NCI-H1436 (cell line): ENCODE data around the gene PIBF1.
"Not testable (repeated sequence)": the region's sequence is repeated elsewhere in the genome, so short reads cannot be mapped to it uniquely, and the experiment has no call there.

Experiments used
- DNase-seq: peaks from one replicate; lab custom pipeline; 2025; lab: John Stamatoyannopoulos, UW

Gene PIBF1

GRCh38 chr13:72781451-72782439 is at the start of gene PIBF1, which contains the start of gene DIS3:
Gene PIBF1 (plus strand): TSS chr13:72782133. CDS start chr13:72783470, 1,337 bp downstream.
Gene DIS3 (minus strand): TSS chr13:72781900. CDS start chr13:72781832, 68 bp downstream.
- peak; percentile 99 for DNase-seq

GRCh38 chr13:72737033-72737432 is 44.9 kb upstream of the PIBF1 start:
- no peak for DNase-seq

GRCh38 chr13:72740015-72740414 is 41.9 kb upstream of the PIBF1 start:
- DNase-seq = no peak

- DNase-seq = no peak
These were observed 36.7 kb upstream of the PIBF1 start for GRCh38 chr13:72745260-72745659.

- DNase-seq = no peak
These were observed 30.7 kb upstream of the PIBF1 start for GRCh38 chr13:72751220-72751619.

GRCh38 chr13:72754111-72754510 is 27.8 kb upstream of the PIBF1 start:
- DNase-seq = no peak

GRCh38 chr13:72757792-72758535 is 24.0 kb upstream of the PIBF1 start:
- no peak for DNase-seq

GRCh38 chr13:72760189-72760588 is 21.7 kb upstream of the PIBF1 start:
- DNase-seq = no peak

GRCh38 chr13:72763411-72763810 is 18.5 kb upstream of the PIBF1 start:
- no peak for DNase-seq

GRCh38 chr13:72774019-72774418 is 7.9 kb upstream of the PIBF1 start:
- DNase-seq = no peak

GRCh38 chr13:72782717-72783116 is 784 bp downstream of the PIBF1 start:
- DNase-seq = no peak

- not testable (repeated sequence) for DNase-seq
These were observed 2.7 kb downstream of the PIBF1 start for GRCh38 chr13:72784679-72785078.

- DNase-seq = no peak
These were observed 6.9 kb downstream of the PIBF1 start for GRCh38 chr13:72788831-72789230.

GRCh38 chr13:72792640-72793039 is 10.7 kb downstream of the PIBF1 start:
- no peak for DNase-seq

- no peak for DNase-seq
These were observed 16.9 kb downstream of the PIBF1 start for GRCh38 chr13:72798817-72799216.

GRCh38 chr13:72804301-72804700 is 22.4 kb downstream of the PIBF1 start:
- DNase-seq = no peak

- peak; percentile 77 for DNase-seq
These were observed 23.9 kb downstream of the PIBF1 start for GRCh38 chr13:72805676-72806346.

GRCh38 chr13:72806514-72806913 is 24.6 kb downstream of the PIBF1 start:
- DNase-seq = not testable (repeated sequence)

- peak; percentile 23 for DNase-seq
These were observed 27.1 kb downstream of the PIBF1 start for GRCh38 chr13:72808917-72809500.

GRCh38 chr13:72820156-72820897 is 38.4 kb downstream of the PIBF1 start:
- no peak for DNase-seq

GRCh38 chr13:72820898-72821279 is 39.0 kb downstream of the PIBF1 start:
- no peak for DNase-seq
